Limb (tissue), 2 donors: ENCODE results near the gene PIK3C2B.
"Not testable (repeated sequence)": the region's sequence is repeated elsewhere in the genome, so short reads cannot be mapped to it uniquely, and the experiment has no call there.

Experiments
- DNase-seq, 2 donors: peaks; one replicate each; pipeline ENCODE4 v3.0.0-alpha.2; 2016; ENCODE audit errors: extremely low spot score in 2 of 2

The PIK3C2B gene

DNA sequence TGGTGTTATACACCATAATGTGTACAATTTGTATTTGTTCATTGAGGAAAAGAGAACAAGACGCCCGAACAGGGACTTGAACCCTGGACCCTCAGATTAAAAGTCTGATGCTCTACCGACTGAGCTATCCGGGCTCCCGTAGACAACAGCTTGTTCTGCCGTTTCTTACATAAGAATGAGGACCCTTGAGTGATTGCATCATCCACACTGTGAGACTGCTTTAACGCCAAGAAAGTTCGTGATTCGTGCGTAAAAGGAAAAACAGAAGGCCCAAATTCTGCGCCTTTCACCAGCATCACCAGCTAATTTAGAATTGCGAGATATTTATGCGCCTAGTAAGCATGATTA lies 12.3 kb upstream of the PIK3C2B start:
- peak; percentile 91 to 94 for DNase-seq

DNA sequence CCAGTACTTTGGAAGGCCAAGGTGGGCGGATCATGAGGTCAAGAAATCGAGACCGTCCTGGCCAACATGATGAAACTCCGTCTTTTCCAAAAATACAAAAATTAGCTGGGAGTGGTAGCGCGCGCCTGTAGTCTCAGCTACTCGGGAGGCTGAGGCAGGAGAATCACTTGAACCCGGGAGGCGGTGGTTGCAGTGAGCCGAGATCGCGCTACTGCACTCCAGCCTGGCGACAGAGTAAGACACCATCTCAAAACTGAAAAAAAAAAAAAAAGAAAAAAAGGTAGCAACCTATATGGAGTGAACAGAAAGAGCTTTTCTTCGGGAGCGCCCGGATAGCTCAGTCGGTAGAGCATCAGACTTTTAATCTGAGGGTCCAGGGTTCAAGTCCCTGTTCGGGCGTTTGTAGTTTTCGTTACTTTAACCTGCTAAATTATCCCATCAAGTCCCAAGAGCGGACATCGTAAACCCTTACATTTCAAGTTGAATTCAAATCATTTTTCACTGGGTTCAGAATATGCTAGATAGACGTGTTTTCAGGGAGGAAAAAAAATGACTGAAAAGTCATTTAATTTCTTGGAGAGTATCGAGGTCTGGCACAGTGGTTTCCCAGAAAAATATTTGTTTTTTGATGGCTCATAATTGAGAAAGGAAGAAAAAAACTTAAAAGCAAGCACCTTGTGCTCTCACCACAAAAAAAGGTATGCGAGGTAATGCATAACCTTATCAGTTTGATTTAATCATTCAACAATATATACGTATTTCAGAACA lies 11.8 kb upstream of the PIK3C2B start:
- DNase-seq = peak; percentile 84 to 85

DNA sequence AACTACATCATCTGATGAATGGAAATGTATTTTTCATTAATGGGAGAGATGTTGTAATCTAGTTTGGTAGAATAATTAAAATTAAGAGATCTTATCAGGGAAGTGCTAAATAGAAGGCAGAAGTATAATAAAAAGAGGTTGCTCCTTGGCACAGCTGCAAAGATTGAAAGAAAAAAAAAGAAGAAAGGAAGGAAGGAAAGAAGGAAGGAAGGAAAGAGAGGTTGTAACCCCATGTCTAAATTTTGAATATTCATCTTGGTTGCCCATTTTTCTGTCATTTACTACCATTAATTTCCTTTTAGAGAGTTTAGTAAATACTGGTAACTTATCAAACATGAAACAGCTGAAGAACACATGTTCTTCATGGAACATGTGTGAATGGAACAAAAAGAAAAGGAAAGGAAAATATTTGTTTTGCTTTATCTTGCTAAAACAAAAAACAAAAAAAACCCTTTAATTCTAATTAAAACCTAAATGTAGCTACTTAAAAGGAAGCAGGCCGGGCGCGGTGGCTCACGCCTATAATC lies 11.1 kb upstream of the PIK3C2B start:
- DNase-seq = no peak

DNA sequence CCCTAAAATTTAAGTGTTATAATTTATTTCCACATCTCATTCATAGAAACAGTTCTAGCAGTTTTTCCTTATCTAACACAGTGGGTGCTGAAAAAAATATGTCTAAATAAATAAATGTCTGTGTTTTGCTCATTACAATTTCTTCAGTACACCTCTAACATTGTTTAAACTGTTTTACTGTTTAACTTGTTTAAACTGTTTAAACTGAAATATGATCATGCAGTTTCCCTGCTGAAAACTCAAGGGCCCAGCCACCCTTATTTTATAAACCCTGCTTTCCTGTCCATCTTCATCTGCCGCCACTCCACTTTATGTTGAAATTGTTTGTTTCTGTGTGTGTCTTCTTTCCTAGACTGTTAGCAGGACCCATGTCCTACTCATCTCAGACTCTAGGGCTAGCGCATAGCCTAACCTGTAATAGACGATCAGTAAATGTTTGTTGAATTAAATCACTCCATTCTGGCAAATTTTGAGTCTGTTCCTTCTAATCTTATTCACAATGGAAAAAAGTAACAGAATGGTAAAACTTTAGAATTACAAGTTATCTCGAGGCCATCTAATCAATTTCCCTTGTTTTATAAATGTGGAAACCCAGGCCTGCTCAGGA lies 9.4 kb upstream of the PIK3C2B start:
- no peak for DNase-seq

DNA sequence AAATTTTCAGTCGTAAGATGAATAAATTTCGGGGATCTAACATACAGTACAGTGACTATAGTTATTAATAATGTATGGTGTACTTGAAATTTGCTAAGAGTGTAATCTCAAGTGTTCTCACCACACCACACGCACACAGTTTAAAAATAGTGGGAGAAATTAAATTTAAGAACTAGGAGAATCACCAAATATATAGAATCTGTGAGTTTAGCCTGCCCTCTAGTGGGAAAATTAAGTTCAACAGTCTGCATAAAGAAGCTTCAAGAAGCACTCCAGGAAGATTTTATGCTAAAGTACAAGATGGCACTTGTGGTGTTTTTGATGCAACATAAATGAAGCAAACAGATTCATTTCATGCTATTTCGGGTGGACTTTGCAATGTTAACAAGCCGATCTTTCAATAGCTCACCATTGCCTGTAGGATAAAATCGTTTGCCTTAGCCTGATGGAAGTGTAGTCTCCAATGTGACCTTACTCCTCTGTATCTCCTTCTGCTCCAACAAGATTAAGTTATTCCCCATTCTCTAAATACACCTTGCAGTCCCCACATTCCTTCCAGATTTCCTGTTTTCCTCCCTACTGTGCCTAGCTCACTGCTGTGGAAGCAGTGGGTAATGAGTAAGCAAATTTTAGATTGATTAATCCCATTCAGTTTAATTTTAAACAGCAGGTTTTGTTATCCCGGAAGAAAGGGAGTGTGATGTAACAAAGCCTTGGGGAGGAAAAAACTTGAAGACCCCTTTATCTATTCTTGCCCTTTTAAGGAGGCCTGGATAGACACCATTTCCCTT lies 8.7 kb upstream of the PIK3C2B start:
- peak in 1 of 2 donors; percentile 87 for DNase-seq

DNA sequence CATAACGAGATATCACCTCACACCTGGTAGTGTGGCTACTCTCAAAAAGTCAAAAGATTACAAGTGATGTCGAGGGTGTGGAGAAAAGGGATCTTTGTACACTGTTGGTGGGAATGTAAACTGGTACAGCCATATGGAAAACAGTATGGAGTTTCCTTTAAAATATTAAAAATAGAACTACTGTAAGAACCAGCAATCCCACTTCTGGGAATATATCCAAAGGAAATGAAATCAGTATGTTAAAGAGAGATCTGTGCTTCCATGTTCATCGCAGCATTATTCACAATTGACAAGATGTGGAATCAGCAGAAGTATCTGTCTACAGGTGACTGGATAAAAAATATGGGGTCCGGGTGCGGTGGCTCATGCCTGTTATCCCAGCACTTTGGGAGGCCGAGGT lies 7.6 kb upstream of the PIK3C2B start:
- DNase-seq = peak in 1 of 2 donors; percentile 49

DNA sequence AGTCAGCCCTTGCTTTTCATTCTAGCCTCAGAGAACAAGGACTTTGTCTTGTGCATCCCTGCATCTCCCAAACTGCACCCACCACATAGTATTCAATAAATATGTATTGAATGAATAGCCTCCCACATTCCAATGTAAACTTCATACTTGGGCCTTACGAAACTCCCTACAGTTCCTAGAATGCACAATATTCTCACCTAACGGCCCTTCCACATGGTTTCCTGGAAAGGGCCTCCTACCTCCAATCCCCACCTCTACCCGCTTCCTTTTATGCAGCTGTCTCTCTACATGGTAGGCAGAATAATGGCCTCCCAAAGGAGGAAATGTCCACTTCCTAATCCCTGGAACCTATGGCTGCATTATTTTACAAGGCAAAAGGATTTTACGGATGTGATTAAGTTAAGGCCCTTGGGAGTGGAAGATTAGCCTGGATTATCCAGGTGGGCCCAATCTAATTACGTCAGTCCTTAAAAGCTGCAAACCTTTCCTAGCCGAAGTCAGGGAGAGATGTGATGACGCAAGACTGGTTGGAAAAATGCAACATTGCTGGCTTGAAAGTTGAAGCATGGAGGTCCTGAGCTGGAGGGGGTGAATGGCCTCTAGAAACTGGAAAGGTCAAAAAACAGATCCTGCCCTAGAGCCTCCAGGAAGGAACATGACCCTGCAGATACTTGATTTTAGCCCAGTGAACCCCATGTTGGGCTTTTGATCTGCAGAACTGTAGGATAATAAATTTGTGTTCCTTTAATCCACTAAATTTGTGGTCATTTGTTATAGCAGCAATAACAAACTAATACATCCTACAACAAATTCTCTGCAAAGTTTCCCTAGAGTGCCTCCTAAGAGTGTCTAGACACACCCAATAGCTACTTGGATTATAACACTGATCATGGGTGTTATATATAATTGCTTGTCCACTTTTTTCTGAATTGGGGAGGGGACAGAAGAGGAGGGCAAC lies 5.2 kb upstream of the PIK3C2B start:
- no peak for DNase-seq

DNA sequence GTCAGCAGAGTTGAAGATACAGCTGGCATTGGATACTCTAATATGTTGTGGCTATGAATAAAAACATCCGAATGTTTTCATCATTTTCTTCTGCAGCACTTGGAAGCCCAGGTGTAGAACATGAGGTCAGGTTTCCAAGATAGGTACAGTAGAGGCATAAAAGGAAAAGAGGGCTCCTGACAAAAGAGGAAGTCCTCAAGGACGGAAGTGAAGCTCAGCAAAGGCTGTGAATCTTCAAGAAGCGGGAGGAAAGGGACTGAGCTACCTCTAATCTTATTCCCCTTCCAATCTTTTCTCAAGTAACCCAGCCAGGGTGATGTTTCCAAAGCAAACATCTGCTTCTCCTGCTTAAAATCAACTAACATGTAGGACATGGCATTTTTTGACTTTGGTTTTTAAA lies 4.4 kb upstream of the PIK3C2B start:
- no peak for DNase-seq

DNA sequence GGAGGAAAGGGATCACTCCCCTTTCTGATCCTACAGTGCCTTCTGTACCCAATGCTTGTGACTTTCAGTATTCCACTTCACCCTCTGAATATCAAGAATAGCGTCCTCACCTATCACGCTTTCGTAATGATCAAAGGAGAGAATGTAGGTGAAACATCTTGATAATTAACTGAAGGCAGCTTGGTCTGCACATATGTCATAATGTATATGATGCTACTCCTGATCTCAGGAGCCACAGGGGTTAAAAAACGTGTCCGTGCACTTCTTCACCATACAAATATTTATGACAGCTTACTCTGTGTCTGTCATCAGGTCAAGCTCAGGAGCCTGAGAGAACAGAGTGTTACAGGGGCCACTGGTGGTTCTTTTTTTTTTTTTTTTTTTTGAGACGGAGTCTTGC lies 1.2 kb upstream of the PIK3C2B start:
- no peak for DNase-seq

DNA sequence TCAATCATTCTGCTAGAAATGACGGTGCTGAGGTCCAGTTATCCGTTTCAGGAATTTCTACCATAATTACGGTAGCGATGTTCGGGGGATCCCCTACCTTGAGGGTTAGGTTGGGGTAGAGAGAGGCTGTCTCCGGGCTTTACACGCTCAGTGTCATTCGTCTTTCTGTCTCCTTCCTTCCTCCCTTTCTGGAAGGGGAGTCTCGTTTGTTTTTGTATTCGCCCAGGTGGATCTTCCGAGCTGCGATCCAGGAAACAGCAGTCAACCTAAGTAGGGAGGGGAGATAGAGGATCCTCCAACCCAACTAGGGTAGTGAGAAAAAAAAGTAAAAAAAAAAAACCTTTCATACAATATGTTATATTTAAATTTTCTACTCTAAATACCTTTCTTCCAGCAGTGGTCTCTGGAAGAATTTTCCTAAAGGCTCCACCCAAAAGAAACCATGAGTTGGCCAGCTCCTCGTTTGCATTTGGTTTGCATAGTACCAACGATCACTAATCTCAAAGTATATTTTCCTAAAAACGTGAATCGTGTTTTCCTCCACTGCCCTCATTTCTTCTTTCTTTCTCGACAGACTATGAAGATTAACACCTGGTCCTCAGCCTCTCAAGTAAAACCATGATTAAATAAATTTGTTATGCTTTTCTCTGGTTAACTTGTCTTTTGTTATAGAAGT lies 611 bp upstream of the PIK3C2B start:
- DNase-seq = no peak

DNA sequence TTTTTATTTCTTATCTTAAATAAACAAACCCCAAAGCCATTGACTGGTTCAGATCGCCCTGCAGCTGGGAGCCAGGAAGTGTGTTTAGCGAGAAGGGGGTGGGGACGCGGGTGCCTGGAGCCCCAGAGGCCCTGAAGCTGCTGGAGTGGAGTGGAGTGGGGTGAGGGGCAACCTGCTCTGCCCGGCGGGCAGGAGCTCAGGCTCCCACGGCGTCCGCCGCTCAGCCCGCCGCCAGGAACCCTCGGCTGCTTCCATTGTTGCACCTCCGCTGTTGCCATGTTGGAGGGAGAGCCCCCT lies 673 bp downstream of the PIK3C2B start:
- DNase-seq = no peak

DNA sequence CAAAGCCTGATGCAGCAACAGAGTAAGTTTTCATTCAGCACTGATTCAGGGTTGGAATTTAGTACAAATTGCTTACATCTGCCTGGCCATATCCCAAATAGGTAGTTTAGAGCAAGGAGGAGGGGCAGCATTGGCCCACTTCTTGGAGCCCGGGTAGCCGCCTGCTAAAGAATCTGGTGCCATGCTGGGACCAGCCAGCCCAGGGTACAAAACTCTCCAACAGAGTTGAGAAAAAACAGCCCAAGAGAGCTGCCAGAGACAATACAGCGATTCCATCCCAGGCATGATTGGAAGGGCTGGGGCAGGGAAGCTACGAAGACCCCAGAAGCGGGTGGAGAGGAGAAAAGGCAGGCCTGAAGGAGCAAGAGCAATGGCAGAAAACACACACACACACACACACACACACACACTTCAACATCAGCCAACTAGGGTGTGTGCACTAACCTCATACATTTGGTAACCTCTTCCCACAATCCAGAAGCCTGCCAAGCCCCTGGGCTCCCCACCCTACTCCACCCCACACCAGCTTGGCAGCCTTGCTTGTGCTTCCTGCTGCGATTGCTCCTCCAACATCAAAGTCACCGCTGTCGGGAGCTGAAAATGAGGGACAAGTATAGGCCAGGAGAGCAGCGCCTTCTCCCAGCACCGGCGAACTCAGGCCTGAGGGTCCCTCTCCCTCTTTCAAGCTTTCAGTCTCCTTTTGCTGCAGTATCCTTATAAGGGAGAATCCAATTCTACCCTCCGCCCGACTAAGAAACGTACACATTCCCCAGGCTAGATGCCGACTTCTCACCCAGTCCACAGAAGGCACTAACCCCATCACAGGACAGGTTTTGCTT lies 1.2 kb downstream of the PIK3C2B start:
- peak; percentile 62 to 70 for DNase-seq

DNA sequence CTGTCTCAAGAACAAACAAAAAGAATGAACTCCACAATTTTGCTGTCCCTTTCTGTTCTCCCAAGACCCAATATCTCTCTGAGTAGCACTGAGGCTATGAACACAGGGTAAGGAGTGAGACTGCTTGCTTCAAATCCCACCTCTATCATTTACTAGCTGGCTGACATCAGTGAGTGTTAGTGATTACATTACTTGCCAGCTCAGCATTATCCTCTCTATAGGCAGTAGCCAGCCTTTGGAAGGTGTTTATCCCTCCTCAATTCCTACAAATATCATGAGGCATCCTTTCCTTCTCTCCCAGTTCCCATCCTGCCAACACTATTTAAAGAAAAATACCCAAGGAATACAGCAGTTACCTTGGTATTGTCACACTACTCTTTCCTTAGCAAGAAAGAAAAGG lies 3.0 kb downstream of the PIK3C2B start:
- DNase-seq = no peak

DNA sequence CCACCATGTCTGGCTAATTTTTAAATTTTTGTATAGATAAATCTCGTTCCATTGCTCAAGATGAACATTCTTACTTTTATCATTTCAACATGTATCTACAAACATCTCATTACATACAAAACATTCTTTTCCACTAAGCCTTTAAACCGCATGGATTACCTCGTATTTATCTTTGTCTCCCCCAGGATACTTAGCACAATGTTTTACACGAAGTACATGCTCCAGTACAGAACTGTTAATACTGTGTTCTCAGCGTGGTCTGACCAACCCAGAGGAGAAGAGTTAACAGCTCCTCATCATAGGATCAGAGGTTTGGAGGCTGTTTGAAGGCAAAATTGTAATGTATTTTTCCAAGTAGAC lies 7.4 kb downstream of the PIK3C2B start:
- DNase-seq = no peak

DNA sequence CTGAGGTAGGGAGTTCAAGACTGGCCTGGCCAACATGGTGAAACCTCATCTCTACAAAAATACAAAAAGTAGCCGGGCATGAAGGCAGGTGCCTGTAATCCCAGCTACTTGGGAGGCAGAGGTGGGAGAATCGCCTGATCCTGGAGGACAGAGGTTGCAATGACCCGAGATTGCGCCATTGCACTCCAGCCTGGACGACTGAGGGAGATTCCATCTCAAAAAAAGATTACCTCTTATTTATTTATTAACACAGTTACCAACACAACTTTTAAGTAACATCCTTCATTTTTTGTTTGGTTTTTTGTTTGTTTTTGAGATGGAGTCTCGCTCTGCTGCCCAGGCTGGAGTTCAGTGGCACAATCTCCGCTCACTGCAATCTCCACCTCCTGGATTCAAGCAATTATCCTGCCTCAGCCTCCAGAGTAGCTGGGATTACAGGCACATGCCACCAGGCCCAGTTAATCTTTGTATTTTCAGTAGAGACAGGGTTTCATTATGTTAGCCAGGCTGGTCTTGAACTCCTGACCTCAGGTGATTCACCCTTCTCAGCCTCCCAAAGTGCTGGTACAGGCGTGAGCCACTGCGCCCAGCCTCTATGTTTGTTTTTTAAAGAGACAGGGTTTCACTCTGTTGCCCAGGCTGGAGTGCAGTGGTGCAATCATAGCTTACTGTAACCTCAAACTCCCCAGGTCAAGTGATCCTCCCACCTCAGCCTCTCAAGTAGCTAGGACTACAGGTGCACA lies 7.9 kb downstream of the PIK3C2B start:
- not testable (repeated sequence) for DNase-seq

DNA sequence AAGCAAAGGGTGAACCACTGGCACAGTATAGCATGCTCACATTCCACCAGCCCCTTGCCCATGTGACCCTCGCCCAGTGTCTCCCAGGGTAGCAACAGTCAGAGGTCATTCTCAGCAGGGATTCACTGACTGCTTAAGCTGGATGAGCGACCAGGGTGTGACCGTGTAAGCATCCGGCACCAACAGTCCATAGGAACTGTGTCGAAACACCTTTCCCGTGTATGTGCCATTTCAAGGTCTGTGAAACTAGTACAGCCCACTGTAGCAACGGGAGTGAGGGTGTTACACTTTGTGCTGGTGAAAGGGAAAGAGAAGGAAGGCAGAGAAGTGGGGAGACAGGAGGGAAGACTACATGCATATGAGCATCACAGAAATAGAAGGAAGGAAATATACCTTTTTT lies 10.8 kb downstream of the PIK3C2B start:
- DNase-seq = no peak

DNA sequence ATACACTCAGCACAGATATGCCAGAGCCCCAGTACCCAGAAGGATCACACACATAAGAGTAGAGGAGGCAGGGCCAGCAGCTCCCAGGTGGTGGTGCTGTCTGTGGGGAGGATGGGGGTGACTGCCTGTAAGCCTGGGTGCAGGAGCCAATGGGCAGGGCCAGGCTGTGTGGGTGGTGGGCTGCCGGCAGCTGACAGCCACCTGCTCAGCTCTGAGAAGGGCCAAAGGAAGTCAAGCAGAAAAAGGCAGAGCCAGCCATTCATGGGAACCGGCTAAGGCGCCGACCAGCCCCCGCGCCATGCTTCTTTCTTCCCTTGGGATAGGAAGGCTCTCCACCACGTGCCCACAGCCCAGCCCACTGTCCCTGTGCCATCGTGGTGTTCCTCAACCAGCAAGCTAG lies 14.1 kb downstream of the PIK3C2B start:
- peak in 1 of 2 donors; percentile 58 for DNase-seq

DNA sequence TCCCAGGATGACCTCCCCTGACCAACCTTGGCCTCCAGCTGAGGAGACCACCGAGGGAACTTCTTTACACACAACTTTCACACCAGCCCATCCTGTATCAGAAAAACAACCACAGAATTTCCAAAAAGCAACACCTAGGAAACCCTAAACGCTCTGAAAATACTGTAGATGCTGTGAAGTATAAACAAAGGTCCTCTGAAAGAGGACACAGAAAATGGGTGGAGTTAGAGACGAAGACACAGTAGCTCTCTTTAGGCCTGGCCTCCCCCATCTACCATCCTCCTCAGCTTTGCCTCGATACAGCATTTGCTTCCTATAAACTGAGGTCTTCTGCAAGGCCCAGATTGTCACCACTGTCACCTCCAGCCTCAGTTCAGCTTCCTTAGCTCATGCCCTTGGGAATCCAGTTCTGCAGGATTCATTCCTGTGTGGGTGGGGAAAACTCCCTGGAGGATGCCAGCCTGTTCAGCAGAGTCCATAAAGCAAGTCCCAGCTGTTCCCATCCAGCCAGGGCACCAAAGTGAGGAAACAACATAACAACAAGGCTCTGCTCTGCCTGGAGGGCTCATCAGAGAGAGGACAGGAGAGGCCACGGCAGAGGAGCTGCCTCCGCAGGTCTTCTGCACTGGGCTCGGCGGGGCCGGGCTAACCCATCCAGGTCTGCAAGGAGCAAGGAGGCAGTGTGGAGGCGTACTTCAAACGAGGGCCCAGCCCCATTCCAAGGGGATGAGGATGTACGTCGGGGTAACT lies 15.0 kb downstream of the PIK3C2B start:
- DNase-seq = no peak

DNA sequence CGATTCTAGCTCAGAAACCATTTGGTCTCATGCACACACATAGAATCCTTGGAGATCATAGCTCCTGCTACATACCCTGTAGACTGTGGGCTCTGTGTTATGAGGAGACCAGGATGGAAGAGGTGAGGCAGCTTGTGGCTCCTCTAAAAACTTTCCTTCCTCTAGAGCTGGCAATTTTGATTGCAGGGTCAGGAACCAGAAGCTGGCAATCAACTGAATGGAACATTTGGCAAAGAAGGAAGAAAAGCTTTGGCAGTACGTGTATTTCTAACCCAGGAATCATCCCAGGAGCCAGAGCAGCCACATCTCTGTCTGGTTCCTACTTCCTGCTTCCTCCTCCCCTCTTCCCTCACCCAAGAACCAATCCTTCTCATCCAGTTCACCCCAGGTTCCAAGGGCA lies 15.7 kb downstream of the PIK3C2B start:
- no peak for DNase-seq
